HG03045 (cell line): Measurements from ENCODE around the gene MPHOSPH10.
"Not testable (repeated sequence)": the region's sequence is repeated elsewhere in the genome, so short reads cannot be mapped to it uniquely, and the experiment has no call there.

Experiments used
- ATAC-seq: cut with Tn5 transposase; IDR thresholded peaks from one replicate; pipeline ENCODE4 v1.9.1; 2021; ENCODE audit warnings: mild to moderate bottlenecking, moderate library complexity; ENCODE audit not compliant: unreplicated experiment

Gene MPHOSPH10

DNA sequence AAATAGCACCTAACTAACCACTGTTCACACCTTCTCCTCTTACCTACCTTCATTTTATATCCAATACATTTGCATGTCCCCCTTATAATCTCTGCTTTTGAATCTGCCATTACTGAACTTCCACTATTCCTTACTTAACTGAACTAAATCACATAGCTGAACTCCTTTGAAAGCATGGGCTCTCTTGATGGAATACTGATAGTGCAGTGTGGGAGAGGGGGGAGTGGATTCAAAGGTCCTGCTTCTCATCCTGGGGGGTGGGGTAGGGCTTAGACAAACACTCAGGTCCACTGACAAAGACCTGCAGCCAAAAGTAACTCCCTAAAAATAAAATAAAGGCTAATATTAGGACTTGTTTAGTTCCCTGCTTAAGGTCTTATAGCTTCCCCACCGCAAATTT lies 9.0 kb upstream of the MPHOSPH10 start:
- ATAC-seq = no peak

DNA sequence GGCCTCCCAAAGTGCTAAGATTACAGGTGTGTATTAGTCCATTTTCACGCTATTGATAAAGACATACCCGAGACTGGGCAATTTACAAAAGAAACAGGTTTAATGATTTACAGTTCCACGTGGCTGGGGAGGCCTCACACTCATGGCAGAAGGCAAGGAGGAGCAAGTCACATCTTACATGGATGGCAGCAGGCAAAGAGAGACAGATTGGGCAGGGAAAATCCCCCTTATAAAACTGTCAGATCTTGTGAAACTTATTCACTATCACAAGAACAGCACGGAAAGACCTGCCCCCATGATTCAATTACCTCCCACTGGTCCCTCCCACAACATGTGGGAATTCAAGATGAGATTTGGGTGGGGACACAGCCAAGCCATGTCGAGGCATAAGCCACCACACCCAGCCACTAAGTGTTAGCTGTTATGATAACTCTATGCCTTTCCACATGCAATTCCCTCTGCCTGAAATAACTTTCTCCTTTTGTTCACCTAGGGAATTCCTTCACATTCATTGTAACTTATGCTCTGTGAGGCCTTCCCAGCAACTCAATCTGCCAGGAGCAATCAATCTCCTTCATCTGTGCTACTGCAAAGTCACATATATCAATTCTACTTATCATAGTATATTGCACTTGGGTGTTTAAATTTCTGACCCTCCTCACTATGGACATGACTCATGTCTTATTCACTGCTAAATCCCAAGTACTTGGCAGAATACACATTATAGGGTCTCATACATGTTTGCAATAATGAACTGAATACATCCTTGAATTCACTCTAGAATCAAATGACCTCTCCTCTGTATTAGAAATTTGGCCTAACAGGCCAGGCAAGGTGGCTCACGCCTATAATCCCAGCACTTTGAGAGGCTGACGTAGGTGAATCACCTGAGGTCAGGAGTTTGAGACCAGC lies 7.8 kb upstream of the MPHOSPH10 start:
- no peak for ATAC-seq

GRCh38 chr2:71125506-71126294 lies 4.7 kb upstream of the MPHOSPH10 start:
- no peak for ATAC-seq

DNA sequence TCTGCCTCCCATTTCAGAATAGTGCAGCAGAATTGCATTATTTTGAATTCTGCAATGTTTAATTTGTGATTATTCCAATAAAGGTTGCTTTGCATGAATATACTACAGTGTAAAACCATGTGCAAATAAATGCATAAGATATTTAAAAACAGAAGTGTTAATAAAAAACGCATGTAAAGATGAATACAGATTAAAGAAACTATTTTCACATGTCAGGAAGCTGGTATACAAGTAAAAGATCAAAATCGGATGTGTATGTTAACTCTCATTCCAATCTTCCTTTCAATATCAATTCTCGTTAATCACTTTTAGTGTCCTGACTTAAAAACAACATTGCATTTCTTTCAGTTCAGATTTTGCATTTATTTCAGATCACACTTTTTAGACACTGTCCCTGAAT lies 3.5 kb upstream of the MPHOSPH10 start:
- no peak for ATAC-seq

GRCh38 chr2:71129114-71129901 lies 1.1 kb upstream of the MPHOSPH10 start:
- ATAC-seq = no peak

DNA sequence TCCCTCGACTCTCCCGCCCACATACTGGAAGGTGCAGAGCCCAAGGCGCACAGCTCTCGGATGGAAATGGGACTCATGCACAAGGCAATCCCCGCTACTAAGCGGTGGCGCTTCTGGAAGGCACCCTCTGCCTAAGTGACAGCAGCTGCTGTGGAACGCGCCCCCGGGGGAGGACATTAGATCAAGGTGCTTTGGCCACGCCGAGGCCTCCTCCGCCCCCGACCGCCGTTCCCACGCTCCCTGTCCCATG lies 607 bp upstream of the MPHOSPH10 start:
- peak; percentile 54 for ATAC-seq

DNA sequence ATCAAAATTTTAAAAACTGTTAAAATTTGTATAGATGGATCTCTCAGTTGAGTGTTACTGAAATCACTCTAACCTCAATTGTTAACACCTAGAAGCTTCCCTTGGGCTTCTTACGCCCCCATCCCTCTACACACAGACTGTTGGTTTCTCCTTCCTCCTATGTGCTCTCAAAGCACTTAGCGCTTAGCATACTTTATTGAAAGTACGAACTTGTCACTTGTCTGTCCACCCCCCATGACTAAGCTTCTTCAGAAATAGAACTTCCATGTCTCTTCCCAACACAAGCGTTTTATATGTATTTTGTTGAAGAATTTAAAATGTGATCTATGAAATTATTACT lies 441 bp downstream of the MPHOSPH10 start:
- peak; percentile 12 for ATAC-seq

GRCh38 chr2:71131387-71132166 lies 1.1 kb downstream of the MPHOSPH10 start:
- not testable (repeated sequence) for ATAC-seq

GRCh38 chr2:71133603-71134002 lies 3.2 kb downstream of the MPHOSPH10 start:
- no peak for ATAC-seq

GRCh38 chr2:71136174-71136573 lies 5.7 kb downstream of the MPHOSPH10 start:
- ATAC-seq = no peak

DNA sequence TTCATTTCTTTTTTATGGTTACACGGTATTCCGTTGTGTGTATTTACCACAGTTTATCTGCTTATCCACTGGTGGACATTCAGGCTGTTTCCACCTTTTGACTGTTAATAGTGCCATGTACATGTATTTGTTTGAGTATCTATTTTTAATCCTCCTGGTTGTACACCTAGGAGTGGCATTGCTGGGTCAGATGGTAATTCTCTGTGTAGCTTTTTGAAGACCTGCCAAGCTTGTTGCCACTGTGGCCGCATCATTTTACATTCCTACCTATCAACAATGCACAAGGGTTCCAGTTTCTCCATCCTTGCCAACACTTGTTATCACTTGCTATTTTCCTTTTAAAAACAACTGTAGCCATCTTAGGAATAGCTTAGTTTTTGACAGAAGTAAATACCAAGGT lies 13.3 kb downstream of the MPHOSPH10 start:
- no peak for ATAC-seq

- no peak for ATAC-seq
These were observed 18.2 kb downstream of the MPHOSPH10 start for GRCh38 chr2:71148506-71149063.

DNA sequence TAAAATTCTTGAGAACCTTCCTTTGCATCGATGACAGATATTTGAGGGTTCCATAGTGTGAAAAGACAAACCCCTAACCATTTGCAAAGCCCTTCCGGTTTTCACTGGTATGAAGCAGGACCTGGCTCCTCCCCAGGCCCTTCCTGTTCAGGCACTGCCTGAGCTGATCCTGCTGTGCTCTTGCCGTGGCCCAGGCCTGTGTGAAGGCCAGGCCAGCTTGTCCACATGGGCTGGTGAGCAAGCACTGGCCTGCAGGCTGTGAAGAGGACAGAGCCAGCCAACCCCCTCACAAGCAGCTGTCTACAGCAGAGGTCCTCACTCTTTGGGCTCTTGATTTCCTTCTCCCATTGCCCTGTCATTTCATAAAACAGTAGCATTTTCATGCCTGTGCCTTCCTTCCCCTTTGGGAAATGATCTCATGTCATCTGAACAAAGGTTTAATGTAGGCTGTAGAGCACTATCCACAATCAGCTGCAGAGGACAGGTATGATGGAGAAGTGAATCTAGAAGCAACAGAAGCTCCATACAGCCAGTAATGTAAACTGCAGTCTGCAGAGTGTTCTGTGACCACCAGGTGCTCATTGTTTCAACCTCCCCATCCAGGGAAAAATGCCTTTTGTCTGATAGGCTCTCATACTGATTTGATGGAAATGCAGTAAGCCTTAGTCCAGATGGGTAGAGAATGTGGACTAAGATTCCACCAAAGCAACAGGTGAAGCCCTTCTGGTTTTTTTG lies 19.8 kb downstream of the MPHOSPH10 start:
- no peak for ATAC-seq

- no peak for ATAC-seq
These were observed 21.2 kb downstream of the MPHOSPH10 start for GRCh38 chr2:71151620-71152019.

DNA sequence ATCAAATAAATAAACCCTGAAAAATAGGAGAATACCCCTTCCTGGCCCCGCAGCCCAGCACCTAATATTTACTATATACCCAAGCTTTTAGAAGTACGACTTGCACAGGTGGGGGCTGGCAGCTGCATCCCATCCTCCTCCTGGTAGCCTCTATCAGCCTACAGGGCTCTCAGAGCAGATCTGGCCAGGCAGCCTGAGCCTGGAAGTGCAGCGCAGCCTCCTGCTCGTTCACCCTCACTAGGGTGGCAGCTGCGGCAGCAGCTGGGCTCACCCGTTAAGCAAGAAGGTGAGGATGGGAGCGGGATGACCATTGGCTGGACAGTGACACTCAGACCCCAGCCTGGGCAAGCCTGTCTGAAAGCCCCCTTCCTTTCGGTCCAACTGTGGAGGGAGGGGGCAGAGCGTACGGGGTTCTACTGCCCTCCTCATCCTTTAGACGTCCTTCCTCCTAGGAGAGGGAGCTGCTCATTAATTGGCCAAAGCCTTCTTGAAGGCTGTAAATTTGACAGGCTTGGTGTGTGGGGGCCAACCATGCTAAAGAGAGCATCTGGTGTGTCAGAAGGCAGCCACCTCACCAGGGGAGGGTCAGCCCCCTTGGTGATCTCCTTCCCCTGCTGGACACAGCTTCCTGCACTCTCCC lies 23.3 kb downstream of the MPHOSPH10 start:
- no peak for ATAC-seq

GRCh38 chr2:71154279-71154678 lies 23.8 kb downstream of the MPHOSPH10 start:
- no peak for ATAC-seq

- ATAC-seq = no peak
These were observed 24.4 kb downstream of the MPHOSPH10 start for GRCh38 chr2:71154798-71155197.

- ATAC-seq = no peak
These were observed 25.4 kb downstream of the MPHOSPH10 start for GRCh38 chr2:71155846-71156245.

DNA sequence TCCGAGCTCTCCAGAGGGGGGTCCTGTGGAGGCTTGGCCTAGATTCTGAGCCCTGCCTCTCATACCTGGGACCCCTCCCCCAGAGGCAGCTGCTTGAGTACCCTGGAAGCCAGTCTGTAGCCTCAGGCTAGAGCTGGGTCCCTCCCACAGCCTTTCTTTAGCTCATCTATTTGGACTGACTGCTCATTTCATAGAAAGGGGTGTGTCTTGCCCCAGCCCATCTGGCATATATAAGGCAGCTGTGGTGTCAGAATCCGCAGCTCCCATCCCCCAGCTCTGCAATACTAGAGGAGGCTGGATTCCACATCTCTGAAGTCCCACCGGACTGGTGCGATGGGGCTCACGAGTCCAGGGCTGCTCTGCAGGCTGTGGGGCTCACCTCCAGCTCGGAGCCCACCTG lies 26.1 kb downstream of the MPHOSPH10 start:
- no peak for ATAC-seq
